CD14-positive monocyte (primary cell): ENCODE measurements around the gene TACC2. TPM values are rescaled to one million over a fixed set of nuclear protein-coding genes. Genes with fewer than 3 reads are reported as not detected.

Experiments
- DNase-seq, 3 donors: peaks; one replicate each; pipeline ENCODE4 v3.0.0-alpha.2; 2011 to 2022
- H2AFZ ChIP-seq: 2 replicates; pipeline ENCODE4 v1.6.0; 2012; ENCODE audit warnings: mild to moderate bottlenecking, low read depth, low read length, inconsistent platforms; ENCODE audit not compliant: insufficient read depth, poor library complexity, severe bottlenecking
- H3K27ac ChIP-seq, 2 donors: 1 replicate in 1 of 2; 2 replicates in 1 of 2; pipeline ENCODE4 v1.5.1; 2012 to 2013; ENCODE audit warnings: low read length in 2 of 2, control low read depth in 1 of 2, inconsistent platforms in 1 of 2, low read depth in 1 of 2, mild to moderate bottlenecking in 1 of 2
- H3K27me3 ChIP-seq, 2 donors: one replicate each; pipeline versions ENCODE4 v1.6.0 to v1.6.1; 2011 to 2013; ENCODE audit warnings: low read length in 2 of 2; ENCODE audit not compliant: control insufficient read depth in 2 of 2, insufficient read depth in 2 of 2
- H3K36me3 ChIP-seq, 2 donors: replicated peaks in 1 of 2; 1 replicate in 1 of 2; 2 replicates in 1 of 2; pipeline versions ENCODE4 v1.5.1 to v1.6.1; 2012 to 2013; ENCODE audit warnings: low read length in 2 of 2, control low read depth in 1 of 2, inconsistent platforms in 1 of 2, mild to moderate bottlenecking in 1 of 2; ENCODE audit not compliant: insufficient read depth in 2 of 2, control insufficient read depth in 1 of 2
- H3K4me1 ChIP-seq, 2 donors: 1 replicate in 1 of 2; 2 replicates in 1 of 2; pipeline versions ENCODE4 v1.5.1 to v1.6.1; 2012 to 2013; ENCODE audit warnings: low read length in 2 of 2, control low read depth in 1 of 2, inconsistent platforms in 1 of 2, mild to moderate bottlenecking in 1 of 2, moderate library complexity in 1 of 2; ENCODE audit not compliant: insufficient read depth in 2 of 2, control insufficient read depth in 1 of 2
- H3K4me2 ChIP-seq: replicated peaks from 2 replicates; pipeline ENCODE3; 2012; ENCODE audit warnings: low read length, moderate library complexity, mild to moderate bottlenecking; ENCODE audit not compliant: poor library complexity, severe bottlenecking; ENCODE audit errors: extremely low read depth
- H3K4me3 ChIP-seq, 3 experiments: fragments of 200-600 bp in 1 of 3; sonication (generic) in 1 of 3; replicated peaks in 1 of 3; 1 replicate in 2 of 3; 2 replicates in 1 of 3; pipeline ENCODE4 v1.5.1; 2011 to 2013; ENCODE audit warnings: low read length in 3 of 3, mild to moderate bottlenecking in 3 of 3, control low read depth in 2 of 3, low read depth in 2 of 3, inconsistent platforms in 1 of 3, moderate library complexity in 1 of 3
- H3K79me2 ChIP-seq: 2 replicates; pipeline ENCODE4 v1.6.0; 2012; ENCODE audit warnings: mild to moderate bottlenecking, control low read depth, inconsistent platforms, low read length, moderate library complexity; ENCODE audit not compliant: insufficient read depth
- H3K9ac ChIP-seq: 2 replicates; pipeline ENCODE4 v1.6.0; 2017; ENCODE audit warnings: low read length, mild to moderate bottlenecking; ENCODE audit not compliant: insufficient read depth, poor library complexity, severe bottlenecking
- H3K9me3 ChIP-seq, 2 donors: replicated peaks in 1 of 2; 1 replicate in 1 of 2; 2 replicates in 1 of 2; pipeline versions ENCODE4 v1.5.1 to v1.6.1; 2012 to 2013; ENCODE audit warnings: low read length in 2 of 2, control low read depth in 1 of 2; ENCODE audit not compliant: control insufficient read depth in 1 of 2, insufficient read depth in 1 of 2
- H4K20me1 ChIP-seq: 2 replicates; pipeline ENCODE4 v1.6.0; 2012; ENCODE audit warnings: mild to moderate bottlenecking, low read length, control low read depth, moderate library complexity; ENCODE audit not compliant: insufficient read depth
- H3K27ac Mint-ChIP-seq, 7 donors: one replicate each; pipeline ENCODE4 v1.8.0; 2020; ENCODE audit warnings: mild to moderate bottlenecking in 7 of 7, mixed read lengths in 7 of 7, moderate library complexity in 6 of 7, inconsistent platforms in 2 of 7
- H3K27me3 Mint-ChIP-seq, 3 donors: one replicate each; pipeline ENCODE4 v1.8.0; 2021 to 2022; ENCODE audit warnings: low read depth in 3 of 3, mild to moderate bottlenecking in 3 of 3, mixed read lengths in 3 of 3, moderate library complexity in 3 of 3, inconsistent platforms in 1 of 3
- H3K36me3 Mint-ChIP-seq, 2 donors: one replicate each; pipeline ENCODE4 v1.8.0; 2020; ENCODE audit warnings: mixed read lengths in 2 of 2, inconsistent platforms in 1 of 2, mild to moderate bottlenecking in 1 of 2
- H3K4me1 Mint-ChIP-seq: one replicate; pipeline ENCODE4 v1.8.0; 2020; ENCODE audit warnings: mild to moderate bottlenecking, mixed read lengths
- H3K4me3 Mint-ChIP-seq, 2 donors: one replicate each; pipeline ENCODE4 v1.8.0; 2020; ENCODE audit warnings: mild to moderate bottlenecking in 2 of 2, mixed read lengths in 2 of 2, moderate library complexity in 1 of 2
- H3K9me3 Mint-ChIP-seq, 7 donors: one replicate each; pipeline ENCODE4 v1.8.0; 2020 to 2022; ENCODE audit warnings: mixed read lengths in 7 of 7, mild to moderate bottlenecking in 6 of 7, moderate library complexity in 6 of 7, inconsistent platforms in 2 of 7
- WGBS: methylation state at CpG from one replicate; pipeline ENCODE4 v1.1.5; 2013; ENCODE audit warnings: missing lambda C conversion rate; ENCODE audit not compliant: insufficient coverage; 5-methylcytosine and 5-hydroxymethylcytosine counted together
- intact Hi-C, 2 donors: fragments of 100-400 bp; cut with micrococcal nuclease; formaldehyde crosslinking; loops; one replicate each; pipeline versions ENCODE4 v1.15.0 to v1.15.1; 2023
- polyA plus RNA-seq, 3 donors: library from polyadenylated mRNA; depleted of rRNA in 1 of 3; unstranded in 2 of 3; stranded (reverse) in 1 of 3; fragments of 300-500 nt in 2 of 3; fragments of >200 nt in 1 of 3; fragmentation: Illumina TruSeq in 2 of 3; gene quantifications; 1 replicate in 2 of 3; 2 replicates in 1 of 3; pipeline ENCODE4 v1.2.3, GENCODE V29; 2012 to 2021
- small RNA-seq: library from RNA; depleted of rRNA; stranded (forward); fragments of <200 nt; gene quantifications from one replicate; pipeline ENCODE3, GENCODE V24; 2012; ENCODE audit warnings: low read depth; ENCODE audit not compliant: insufficient read length
- TF ChIP-seq, protein P1 (sequence below): fragments of 200-600 bp; IDR thresholded peaks from one replicate; pipeline ENCODE4 v1.8.0; 2022; ENCODE audit warnings: antibody characterized with exemption, mild to moderate bottlenecking

TACC2 gene
- polyA plus RNA-seq, 3 donors = 0.03 TPM; not detected in 2

DNA sequence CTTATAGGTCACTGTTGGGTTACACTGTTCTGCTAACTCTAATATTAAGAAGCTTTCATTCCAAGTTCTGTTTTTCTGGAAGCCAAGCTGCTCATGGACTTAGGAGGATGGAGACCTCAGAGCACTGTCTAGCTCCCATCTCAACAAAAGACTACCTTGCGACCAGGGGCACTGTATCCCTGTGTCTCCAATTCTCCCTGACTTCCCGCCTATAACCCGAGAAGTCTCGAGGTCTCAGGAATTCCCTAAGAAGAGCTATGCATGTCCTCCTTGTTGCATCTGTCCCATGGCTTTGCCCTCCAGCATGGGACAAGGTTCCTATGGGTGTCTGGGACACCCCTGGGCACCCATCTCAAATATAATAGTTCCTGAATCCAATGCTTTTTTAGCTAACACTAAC, 313.4 kb downstream of the TACC2 start:
- H3K36me3 Mint-ChIP-seq = no peaks in the 10 kb centered on the region
- intact Hi-C loops = no loop called here

DNA sequence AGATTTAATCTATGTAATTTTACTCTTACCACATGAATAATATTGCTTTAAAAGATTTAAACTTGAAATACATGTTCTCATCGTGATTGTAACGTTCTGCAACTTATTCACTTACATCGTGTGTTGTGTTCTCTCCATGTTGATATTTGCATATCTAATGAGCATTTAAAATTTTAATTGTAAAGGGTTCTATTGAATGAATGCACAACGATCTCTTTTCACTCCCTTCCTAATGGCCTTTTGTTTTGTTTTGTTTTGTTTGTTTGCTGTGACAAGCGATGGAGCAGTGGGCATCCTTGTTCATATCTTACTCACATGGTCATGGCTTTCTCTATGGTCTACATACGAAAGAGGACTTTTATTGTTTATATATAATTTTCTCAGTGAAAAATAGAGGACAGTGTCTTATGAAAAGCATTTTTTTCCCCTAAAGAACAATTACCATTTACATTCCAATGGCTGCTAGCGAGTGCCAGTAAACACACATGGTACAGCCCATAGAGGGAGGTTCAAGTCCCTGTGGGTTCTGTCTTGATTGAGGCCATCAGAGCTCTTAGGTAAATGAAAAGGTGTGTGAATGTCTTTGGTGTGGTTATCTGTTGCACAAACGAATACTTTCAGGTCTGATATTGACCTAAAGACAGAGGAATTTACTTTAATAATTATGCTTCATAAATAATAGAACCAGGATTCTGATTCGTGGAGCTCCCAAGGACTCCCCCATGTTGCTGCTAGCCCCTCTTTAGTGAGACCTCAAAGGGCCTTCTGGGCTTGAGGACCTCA, 314.5 kb downstream of the TACC2 start:
- H3K4me1 ChIP-seq = no peaks in the 10 kb centered on the region
- no peaks in the 10 kb centered on the region for H3K36me3 ChIP-seq
- intact Hi-C loops = no loop called here
- no peaks in the 10 kb centered on the region for H3K27me3 ChIP-seq
- H3K27ac ChIP-seq = no peak overlapping the region
- no peaks in the 10 kb centered on the region for H3K79me2 ChIP-seq
- 100% methylated on average over 1 of the region's 9 CpGs for WGBS
- H3K4me3 Mint-ChIP-seq = no peak overlapping the region
- no peak overlapping the region for H3K9ac ChIP-seq
- H3K27ac Mint-ChIP-seq = no peak overlapping the region
- no peak overlapping the region for H3K4me2 ChIP-seq
- peaks cover 2 to 5% (median 2%) of the 10 kb centered on the region in 3 donors for H3K27me3 Mint-ChIP-seq
- no peaks in the 10 kb centered on the region for H3K9me3 Mint-ChIP-seq
- H2AFZ ChIP-seq = no peak overlapping the region
- no peaks in the 10 kb centered on the region for H3K9me3 ChIP-seq
- no peak overlapping the region for H3K4me3 ChIP-seq
- H4K20me1 ChIP-seq = no peaks in the 10 kb centered on the region
- no peak for DNase-seq
- TF ChIP-seq, protein P1, sequence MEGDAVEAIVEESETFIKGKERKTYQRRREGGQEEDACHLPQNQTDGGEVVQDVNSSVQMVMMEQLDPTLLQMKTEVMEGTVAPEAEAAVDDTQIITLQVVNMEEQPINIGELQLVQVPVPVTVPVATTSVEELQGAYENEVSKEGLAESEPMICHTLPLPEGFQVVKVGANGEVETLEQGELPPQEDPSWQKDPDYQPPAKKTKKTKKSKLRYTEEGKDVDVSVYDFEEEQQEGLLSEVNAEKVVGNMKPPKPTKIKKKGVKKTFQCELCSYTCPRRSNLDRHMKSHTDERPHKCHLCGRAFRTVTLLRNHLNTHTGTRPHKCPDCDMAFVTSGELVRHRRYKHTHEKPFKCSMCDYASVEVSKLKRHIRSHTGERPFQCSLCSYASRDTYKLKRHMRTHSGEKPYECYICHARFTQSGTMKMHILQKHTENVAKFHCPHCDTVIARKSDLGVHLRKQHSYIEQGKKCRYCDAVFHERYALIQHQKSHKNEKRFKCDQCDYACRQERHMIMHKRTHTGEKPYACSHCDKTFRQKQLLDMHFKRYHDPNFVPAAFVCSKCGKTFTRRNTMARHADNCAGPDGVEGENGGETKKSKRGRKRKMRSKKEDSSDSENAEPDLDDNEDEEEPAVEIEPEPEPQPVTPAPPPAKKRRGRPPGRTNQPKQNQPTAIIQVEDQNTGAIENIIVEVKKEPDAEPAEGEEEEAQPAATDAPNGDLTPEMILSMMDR = no peak
- no peaks in the 10 kb centered on the region for H3K36me3 Mint-ChIP-seq
- no peaks in the 10 kb centered on the region for H3K4me1 Mint-ChIP-seq

More for the DNA sequence above, 313.4 kb downstream of the TACC2 start:
- Mint-ChIP-seq H3K9me3 (no peaks in the 10 kb centered on the region), H3K4me3 (no peak overlapping the region), H3K4me1 (no peaks in the 10 kb centered on the region), H3K27me3 (peaks cover 0 to 5% (median 5%) of the 10 kb centered on the region in 3 donors), H3K27ac (no peak overlapping the region)
- Histone ChIP-seq H3K4me2 (no peak overlapping the region), H3K4me1 (no peaks in the 10 kb centered on the region), H3K27me3 (no peaks in the 10 kb centered on the region), H3K9me3 (no peaks in the 10 kb centered on the region), H3K27ac (no peak overlapping the region), H3K36me3 (no peaks in the 10 kb centered on the region), H3K79me2 (no peaks in the 10 kb centered on the region), H4K20me1 (no peaks in the 10 kb centered on the region), H3K9ac (no peak overlapping the region), H3K4me3 (no peak overlapping the region), H2AFZ (no peak overlapping the region)
- TF ChIP-seq, protein P1 = no peak
- WGBS = 95% methylated on average over 4 of the region's 4 CpGs
- DNase-seq = no peak

Small RNAs within 50 kb of the gene (small RNA-seq; reads per million reads assigned to genes)
- gene RF02219 = not detected

Other genes with a start within 250 kb of the TACC2 start
- 10 to 100 TPM in 2 of 3 donors, 1 to 10 TPM in 1; 9.2 to 19.5 (median 15.8) TPM for gene ATE1, start 61.1 kb upstream of the TACC2 start, polyA plus RNA-seq
- 10 to 100 TPM; 34.6 to 47.2 (median 38.1) TPM for gene NSMCE4A, start 13.9 kb upstream of the TACC2 start, polyA plus RNA-seq